ENCODE data around the gene JAZF1.

JAZF1 gene

DNA sequence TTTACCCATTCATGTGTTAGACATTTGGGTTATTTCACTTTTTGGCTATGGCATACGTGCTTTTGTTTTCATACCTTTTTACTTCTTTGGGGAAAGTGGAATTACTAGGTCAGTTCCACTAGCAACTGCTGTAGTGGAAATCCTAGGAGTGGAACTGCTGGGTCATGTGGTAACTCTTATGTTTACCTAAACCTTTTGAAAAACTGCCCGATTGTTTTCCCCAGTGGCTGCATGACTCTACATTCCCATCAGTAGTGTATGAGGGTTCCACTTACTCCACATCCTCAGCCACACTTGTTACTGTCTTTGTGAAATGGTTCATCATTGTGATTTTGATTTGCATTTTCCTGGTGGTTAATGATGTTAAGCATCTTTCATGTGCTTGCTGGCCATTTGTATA is 358.4 kb downstream of the JAZF1 start:
- Histone ChIP-seq H3K36me3 (ENCODE audit: insufficient read depth, low read length) (peaks cover 17% of the 10 kb centered on the region), H3K27ac (ENCODE audit: low read depth, low read length, poor library complexity, severe bottlenecking) (no peak overlapping the region), H3K4me1 (ENCODE audit: insufficient read depth, low read length, severe bottlenecking) (no peaks in the 10 kb centered on the region), H3K27me3 (ENCODE audit: insufficient read depth, low read length) (no peaks in the 10 kb centered on the region), H3K9me3 (ENCODE audit: low read length) (no peaks in the 10 kb centered on the region), H3F3A (ENCODE audit: insufficient read depth, low read length) (no peaks in the 10 kb centered on the region), H3K79me2 (ENCODE audit: insufficient read depth, low read length) (no peaks in the 10 kb centered on the region), H3K9me2 (ENCODE audit: low read depth, low read length) (no peaks in the 10 kb centered on the region), H3K9ac (ENCODE audit: low read length) (no peak overlapping the region), H3K4me3 (ENCODE audit: low read depth, low read length, poor library complexity, severe bottlenecking) (no peak overlapping the region), H4K20me1 (ENCODE audit: insufficient read depth, low read length) (no peaks in the 10 kb centered on the region), H2AFZ (ENCODE audit: low read length) (no peak overlapping the region), H3K4me2 (ENCODE audit: low read length) (no peak overlapping the region)
- TF ChIP-seq EZH2 (IDR thresholded peaks at IDR 0.05; ENCODE audit: borderline replicate concordance, low read length) = no peak
- TF ChIP-seq, protein P1, sequence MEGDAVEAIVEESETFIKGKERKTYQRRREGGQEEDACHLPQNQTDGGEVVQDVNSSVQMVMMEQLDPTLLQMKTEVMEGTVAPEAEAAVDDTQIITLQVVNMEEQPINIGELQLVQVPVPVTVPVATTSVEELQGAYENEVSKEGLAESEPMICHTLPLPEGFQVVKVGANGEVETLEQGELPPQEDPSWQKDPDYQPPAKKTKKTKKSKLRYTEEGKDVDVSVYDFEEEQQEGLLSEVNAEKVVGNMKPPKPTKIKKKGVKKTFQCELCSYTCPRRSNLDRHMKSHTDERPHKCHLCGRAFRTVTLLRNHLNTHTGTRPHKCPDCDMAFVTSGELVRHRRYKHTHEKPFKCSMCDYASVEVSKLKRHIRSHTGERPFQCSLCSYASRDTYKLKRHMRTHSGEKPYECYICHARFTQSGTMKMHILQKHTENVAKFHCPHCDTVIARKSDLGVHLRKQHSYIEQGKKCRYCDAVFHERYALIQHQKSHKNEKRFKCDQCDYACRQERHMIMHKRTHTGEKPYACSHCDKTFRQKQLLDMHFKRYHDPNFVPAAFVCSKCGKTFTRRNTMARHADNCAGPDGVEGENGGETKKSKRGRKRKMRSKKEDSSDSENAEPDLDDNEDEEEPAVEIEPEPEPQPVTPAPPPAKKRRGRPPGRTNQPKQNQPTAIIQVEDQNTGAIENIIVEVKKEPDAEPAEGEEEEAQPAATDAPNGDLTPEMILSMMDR (IDR thresholded peaks at IDR 0.05; ENCODE audit: low read length) = no peak

GRCh38 chr7:27812706-27813105 is 367.9 kb downstream of the JAZF1 start:
- H3K36me3 ChIP-seq (ENCODE audit: insufficient read depth, low read length) = peaks cover 11% of the 10 kb centered on the region; the same call in 1 of the 2 replicates
- H3K9me3 ChIP-seq (ENCODE audit: low read length) = no peaks in the 10 kb centered on the region
- H3K79me2 ChIP-seq (ENCODE audit: insufficient read depth, low read length) = no peaks in the 10 kb centered on the region
- no peaks in the 10 kb centered on the region for H3K27me3 ChIP-seq (ENCODE audit: insufficient read depth, low read length)
- H3K9ac ChIP-seq (ENCODE audit: low read length) = no peak overlapping the region
- H2AFZ ChIP-seq (ENCODE audit: low read length) = no peak overlapping the region
- no peak overlapping the region for H3K4me3 ChIP-seq (ENCODE audit: low read depth, low read length, poor library complexity, severe bottlenecking)
- H3K27ac ChIP-seq (ENCODE audit: low read depth, low read length, poor library complexity, severe bottlenecking) = no peak overlapping the region
- no peaks in the 10 kb centered on the region for H3F3A ChIP-seq (ENCODE audit: insufficient read depth, low read length)
- H3K4me2 ChIP-seq (ENCODE audit: low read length) = no peak overlapping the region
- no peaks in the 10 kb centered on the region for H3K9me2 ChIP-seq (ENCODE audit: low read depth, low read length)
- no peaks in the 10 kb centered on the region for H4K20me1 ChIP-seq (ENCODE audit: insufficient read depth, low read length)
- peaks cover 5% of the 10 kb centered on the region for H3K4me1 ChIP-seq (ENCODE audit: insufficient read depth, low read length, severe bottlenecking)
- no peak for TF ChIP-seq EZH2 (IDR thresholded peaks at IDR 0.05; ENCODE audit: borderline replicate concordance, low read length)
- TF ChIP-seq, protein P1 (IDR thresholded peaks at IDR 0.05; ENCODE audit: low read length) = no peak

DNA sequence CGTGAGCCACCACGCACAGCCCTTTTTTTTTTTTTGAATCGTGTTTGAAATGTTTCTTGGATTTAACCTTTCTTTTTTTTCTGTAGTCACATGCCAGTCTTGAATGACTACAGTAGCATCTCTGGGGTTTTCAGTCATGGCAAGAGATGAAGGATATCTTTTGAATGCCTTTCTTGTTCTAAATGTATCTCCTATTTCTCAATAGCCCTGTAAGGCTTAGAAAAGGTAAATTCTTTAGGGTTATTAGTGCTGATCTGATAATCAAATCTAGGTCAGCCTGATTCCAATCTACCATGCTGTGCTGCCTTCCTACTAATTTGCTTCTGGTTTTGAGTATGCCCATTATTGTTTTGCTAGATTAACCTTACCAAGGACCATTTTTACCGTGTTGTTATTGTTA is 370.4 kb downstream of the JAZF1 start:
- Histone ChIP-seq H3K4me2 (ENCODE audit: low read length) (no peak overlapping the region), H3K9ac (ENCODE audit: low read length) (no peak overlapping the region), H3K79me2 (ENCODE audit: insufficient read depth, low read length) (no peaks in the 10 kb centered on the region), H3K27ac (ENCODE audit: low read depth, low read length, poor library complexity, severe bottlenecking) (no peak overlapping the region), H3K4me1 (ENCODE audit: insufficient read depth, low read length, severe bottlenecking) (peaks cover 5% of the 10 kb centered on the region), H3K36me3 (ENCODE audit: insufficient read depth, low read length) (peaks cover 5% of the 10 kb centered on the region; the same call in 1 of the 2 replicates), H3K9me3 (ENCODE audit: low read length) (no peaks in the 10 kb centered on the region), H3K27me3 (ENCODE audit: insufficient read depth, low read length) (no peaks in the 10 kb centered on the region), H3K4me3 (ENCODE audit: low read depth, low read length, poor library complexity, severe bottlenecking) (no peak overlapping the region), H3F3A (ENCODE audit: insufficient read depth, low read length) (no peaks in the 10 kb centered on the region), H2AFZ (ENCODE audit: low read length) (no peak overlapping the region), H4K20me1 (ENCODE audit: insufficient read depth, low read length) (no peaks in the 10 kb centered on the region), H3K9me2 (ENCODE audit: low read depth, low read length) (no peaks in the 10 kb centered on the region)
- no peak for TF ChIP-seq EZH2 (IDR thresholded peaks at IDR 0.05; ENCODE audit: borderline replicate concordance, low read length)
- TF ChIP-seq, protein P1 (IDR thresholded peaks at IDR 0.05; ENCODE audit: low read length) = no peak

Data from OCI-LY1 (cell line).